Astrocyte (in vitro differentiated cells and primary cell): ENCODE measurements around the gene BMPR2. TPM values are rescaled to one million over a fixed set of nuclear protein-coding genes. Genes with fewer than 3 reads are reported as not detected.

Source experiments
- DNase-seq: peaks from one replicate; pipeline ENCODE4 v3.0.0-alpha.2; 2010; ENCODE audit warnings: low read depth
- FAIRE-seq: peaks from 2 replicates; lab custom pipeline; 2011; peaks lifted over from hg19 to GRCh38; lab: Jason Lieb, UNC
- H2AFZ ChIP-seq: 2 replicates; pipeline ENCODE4 v1.6.0; 2012; ENCODE audit warnings: low read depth, low read length, inconsistent platforms
- H3K27ac ChIP-seq: 2 replicates; pipeline ENCODE4 v1.5.1; 2011; ENCODE audit warnings: low read depth, low read length, inconsistent platforms
- H3K27me3 ChIP-seq: 2 replicates; pipeline ENCODE4 v1.6.0; 2011; ENCODE audit warnings: low read length, inconsistent platforms; ENCODE audit not compliant: insufficient read depth
- H3K36me3 ChIP-seq: 2 replicates; pipeline ENCODE4 v1.5.1; 2011; ENCODE audit warnings: low read length, inconsistent platforms; ENCODE audit not compliant: insufficient read depth
- H3K4me1 ChIP-seq: 2 replicates; pipeline ENCODE4 v1.5.1; 2011; ENCODE audit warnings: low read length, inconsistent platforms; ENCODE audit not compliant: insufficient read depth
- H3K4me2 ChIP-seq: 2 replicates; pipeline ENCODE4 v1.6.0; 2012; ENCODE audit warnings: low read length, inconsistent platforms
- H3K4me3 ChIP-seq: 2 replicates; pipeline ENCODE4 v1.5.1; 2011; ENCODE audit warnings: low read depth, mild to moderate bottlenecking, low read length, inconsistent platforms; ENCODE audit not compliant: insufficient read depth
- H3K79me2 ChIP-seq: 2 replicates; pipeline ENCODE4 v1.6.0; 2012; ENCODE audit warnings: mild to moderate bottlenecking, low read length, inconsistent platforms; ENCODE audit not compliant: insufficient read depth
- H3K9ac ChIP-seq: 2 replicates; pipeline ENCODE4 v1.6.0; 2012; ENCODE audit warnings: mild to moderate bottlenecking, low read length, inconsistent platforms
- H3K9me3 ChIP-seq: 2 replicates; pipeline ENCODE4 v1.5.1; 2012; ENCODE audit warnings: low read depth, mild to moderate bottlenecking, low read length, inconsistent platforms; ENCODE audit not compliant: insufficient read depth
- H4K20me1 ChIP-seq: 2 replicates; pipeline ENCODE4 v1.6.0; 2012; ENCODE audit warnings: low read length, inconsistent platforms; ENCODE audit not compliant: insufficient read depth
- H3K27ac Mint-ChIP-seq: one replicate; pipeline ENCODE4 v1.8.0; 2021; ENCODE audit warnings: mild to moderate bottlenecking, mixed read lengths; ENCODE audit not compliant: unreplicated experiment
- H3K27me3 Mint-ChIP-seq: one replicate; pipeline ENCODE4 v1.8.0; 2021; ENCODE audit warnings: low read depth, mixed read lengths; ENCODE audit not compliant: unreplicated experiment
- H3K36me3 Mint-ChIP-seq: one replicate; pipeline ENCODE4 v1.8.0; 2021; ENCODE audit warnings: low read depth, mixed read lengths; ENCODE audit not compliant: unreplicated experiment
- H3K4me1 Mint-ChIP-seq: one replicate; pipeline ENCODE4 v1.8.0; 2021; ENCODE audit warnings: low read depth, mixed read lengths; ENCODE audit not compliant: unreplicated experiment
- H3K4me3 Mint-ChIP-seq: one replicate; pipeline ENCODE4 v1.8.0; 2021; ENCODE audit warnings: mild to moderate bottlenecking, moderate library complexity, mixed read lengths; ENCODE audit not compliant: unreplicated experiment
- H3K9me3 Mint-ChIP-seq: one replicate; pipeline ENCODE4 v1.8.0; 2021; ENCODE audit warnings: mild to moderate bottlenecking, mixed read lengths; ENCODE audit not compliant: unreplicated experiment
- EZH2 ChIP-seq: IDR thresholded peaks from 2 replicates; pipeline ENCODE4 v1.6.1; 2012; ENCODE audit warnings: mild to moderate bottlenecking, low read length, inconsistent platforms; ENCODE audit not compliant: insufficient read depth
- total RNA-seq: library from RNA; stranded (reverse); gene quantifications from 2 replicates; pipeline ENCODE4 v1.2.1, GENCODE V29; 2021
- TF ChIP-seq, protein P1 (sequence below): IDR thresholded peaks from 2 replicates; pipeline ENCODE4 v1.5.1; 2011; ENCODE audit warnings: low read depth, mild to moderate bottlenecking, inconsistent platforms, low read length, moderate library complexity; ENCODE audit not compliant: insufficient read depth

BMPR2 gene
- total RNA-seq, 1 donor from 2014 or later: 93.1 TPM

DNA sequence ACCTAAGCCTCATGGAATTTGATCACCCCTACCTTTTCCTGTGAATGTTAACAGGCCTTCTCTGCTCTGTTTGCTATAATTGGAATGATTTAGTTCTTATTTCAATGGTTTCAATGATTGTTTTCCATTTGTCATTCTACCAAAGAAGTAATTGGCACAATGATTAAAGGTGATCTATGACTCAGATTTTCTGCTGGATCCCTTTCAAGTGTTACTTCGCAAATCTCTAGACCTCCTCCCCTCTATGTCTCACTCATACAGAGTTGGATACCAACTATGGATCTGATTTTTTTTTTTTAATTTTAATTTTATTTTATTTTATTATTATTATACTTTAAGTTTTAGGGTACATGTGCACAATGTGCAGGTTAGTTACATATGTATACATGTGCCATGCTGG, 229.0 kb downstream of the BMPR2 start:
- Mint-ChIP-seq H3K4me3 (no peak overlapping the region), H3K9me3 (no peaks in the 10 kb centered on the region), H3K27ac (no peak overlapping the region), H3K36me3 (no peaks in the 10 kb centered on the region), H3K4me1 (peaks cover 13% of the 10 kb centered on the region), H3K27me3 (no peaks in the 10 kb centered on the region)
- no peak overlapping the region for H2AFZ ChIP-seq
- no peak overlapping the region for H3K4me3 ChIP-seq
- H3K36me3 ChIP-seq: no peaks in the 10 kb centered on the region
- no peak overlapping the region for H3K4me2 ChIP-seq
- no peak overlapping the region for H3K9ac ChIP-seq
- H3K79me2 ChIP-seq: no peaks in the 10 kb centered on the region
- no peak for FAIRE-seq
- no peaks in the 10 kb centered on the region for H3K4me1 ChIP-seq
- H3K27ac ChIP-seq: no peak overlapping the region
- no peak for DNase-seq
- no peaks in the 10 kb centered on the region for H4K20me1 ChIP-seq
- no peaks in the 10 kb centered on the region for H3K27me3 ChIP-seq
- TF ChIP-seq, protein P1, sequence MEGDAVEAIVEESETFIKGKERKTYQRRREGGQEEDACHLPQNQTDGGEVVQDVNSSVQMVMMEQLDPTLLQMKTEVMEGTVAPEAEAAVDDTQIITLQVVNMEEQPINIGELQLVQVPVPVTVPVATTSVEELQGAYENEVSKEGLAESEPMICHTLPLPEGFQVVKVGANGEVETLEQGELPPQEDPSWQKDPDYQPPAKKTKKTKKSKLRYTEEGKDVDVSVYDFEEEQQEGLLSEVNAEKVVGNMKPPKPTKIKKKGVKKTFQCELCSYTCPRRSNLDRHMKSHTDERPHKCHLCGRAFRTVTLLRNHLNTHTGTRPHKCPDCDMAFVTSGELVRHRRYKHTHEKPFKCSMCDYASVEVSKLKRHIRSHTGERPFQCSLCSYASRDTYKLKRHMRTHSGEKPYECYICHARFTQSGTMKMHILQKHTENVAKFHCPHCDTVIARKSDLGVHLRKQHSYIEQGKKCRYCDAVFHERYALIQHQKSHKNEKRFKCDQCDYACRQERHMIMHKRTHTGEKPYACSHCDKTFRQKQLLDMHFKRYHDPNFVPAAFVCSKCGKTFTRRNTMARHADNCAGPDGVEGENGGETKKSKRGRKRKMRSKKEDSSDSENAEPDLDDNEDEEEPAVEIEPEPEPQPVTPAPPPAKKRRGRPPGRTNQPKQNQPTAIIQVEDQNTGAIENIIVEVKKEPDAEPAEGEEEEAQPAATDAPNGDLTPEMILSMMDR: no peak
- no peak for TF ChIP-seq EZH2
- H3K9me3 ChIP-seq: no peaks in the 10 kb centered on the region

DNA sequence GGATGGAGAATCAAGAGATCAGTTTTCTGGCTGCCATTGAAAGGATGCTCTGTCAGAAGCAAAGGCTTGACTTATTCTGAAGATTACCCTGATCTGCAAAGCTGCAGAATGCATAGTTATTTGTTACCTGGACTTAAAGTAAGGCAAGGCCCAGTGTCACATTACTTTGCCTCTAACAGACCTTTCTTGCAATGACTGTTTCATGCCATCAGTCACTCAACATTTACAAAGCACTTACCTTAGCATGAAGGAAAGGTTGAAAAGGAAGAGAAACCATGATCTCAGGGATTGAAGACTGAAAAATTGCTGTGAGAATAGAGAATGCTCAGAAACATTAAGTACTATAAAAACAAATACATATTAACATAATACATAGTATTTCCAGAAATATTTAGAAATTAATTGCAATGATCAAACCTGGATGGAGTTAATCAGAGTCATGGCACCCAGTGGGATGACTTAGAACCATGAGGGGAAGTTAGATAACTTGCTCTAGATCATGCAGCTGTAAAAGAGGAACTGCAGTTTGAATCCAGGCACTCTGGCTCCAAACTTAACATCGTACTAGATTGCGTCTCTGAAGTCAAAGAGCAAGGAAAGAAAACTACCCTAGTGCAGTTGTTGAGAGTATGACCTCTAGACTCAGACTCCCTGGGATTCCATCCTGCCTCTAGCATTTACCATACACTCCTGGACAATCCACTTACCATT, 232.2 kb downstream of the BMPR2 start:
- Histone ChIP-seq H3K27ac (no peak overlapping the region), H3K27me3 (no peaks in the 10 kb centered on the region), H3K4me1 (no peaks in the 10 kb centered on the region), H3K4me3 (no peak overlapping the region), H3K9ac (no peak overlapping the region), H3K36me3 (no peaks in the 10 kb centered on the region), H2AFZ (no peak overlapping the region), H3K79me2 (no peaks in the 10 kb centered on the region), H3K9me3 (no peaks in the 10 kb centered on the region), H3K4me2 (no peak overlapping the region), H4K20me1 (no peaks in the 10 kb centered on the region)
- Mint-ChIP-seq H3K4me3 (no peak overlapping the region), H3K4me1 (peaks cover 17% of the 10 kb centered on the region), H3K27me3 (no peaks in the 10 kb centered on the region), H3K9me3 (no peaks in the 10 kb centered on the region), H3K27ac (no peak overlapping the region), H3K36me3 (no peaks in the 10 kb centered on the region)
- FAIRE-seq (no peak), DNase-seq (no peak)
- TF ChIP-seq EZH2: no peak
- TF ChIP-seq, protein P1: no peak

DNA sequence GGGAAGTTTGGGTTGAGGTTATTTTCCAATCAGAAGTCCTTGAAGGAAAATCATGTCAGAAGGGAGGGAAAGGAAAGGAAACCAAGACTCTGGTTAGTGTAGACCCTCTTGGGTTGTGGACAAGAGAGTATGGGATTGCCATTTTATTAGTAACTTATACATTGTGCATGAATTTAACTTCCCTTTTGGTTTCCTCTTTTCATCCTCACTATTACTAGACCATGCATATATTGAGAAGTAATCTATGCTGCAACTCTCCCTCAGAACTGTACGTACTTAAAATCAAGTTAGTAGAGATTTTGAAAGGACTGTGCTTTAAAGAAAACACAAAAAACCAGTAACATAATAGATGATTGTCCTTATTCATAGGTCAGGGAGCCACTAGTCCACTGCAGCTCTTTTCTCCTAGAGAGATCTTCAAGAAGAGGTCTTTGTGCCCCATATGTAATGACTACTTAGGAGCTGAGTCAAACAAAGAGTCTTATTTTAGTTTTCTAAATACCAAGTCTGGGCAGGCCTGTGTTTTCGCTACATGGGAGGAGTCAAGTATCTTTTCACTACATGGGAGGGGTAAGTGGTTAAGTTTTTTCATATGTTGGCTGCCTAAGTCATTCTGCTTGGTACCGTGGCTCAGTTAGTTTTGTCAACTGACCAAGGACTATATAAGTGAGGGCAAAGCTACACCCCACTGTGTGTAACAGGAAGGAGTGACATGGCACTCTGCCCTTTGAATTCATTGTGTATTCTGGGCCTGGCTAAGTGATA, 233.4 kb downstream of the BMPR2 start:
- Histone ChIP-seq H3K4me2 (no peak overlapping the region), H2AFZ (no peak overlapping the region), H3K9me3 (no peaks in the 10 kb centered on the region), H3K27ac (no peak overlapping the region), H3K4me1 (no peaks in the 10 kb centered on the region), H3K79me2 (no peaks in the 10 kb centered on the region), H3K27me3 (no peaks in the 10 kb centered on the region), H4K20me1 (no peaks in the 10 kb centered on the region), H3K9ac (no peak overlapping the region), H3K36me3 (no peaks in the 10 kb centered on the region), H3K4me3 (no peak overlapping the region)
- H3K36me3 Mint-ChIP-seq: no peaks in the 10 kb centered on the region
- H3K9me3 Mint-ChIP-seq: no peaks in the 10 kb centered on the region
- no peak overlapping the region for H3K4me3 Mint-ChIP-seq
- H3K4me1 Mint-ChIP-seq: peaks cover 17% of the 10 kb centered on the region
- FAIRE-seq: no peak
- no peaks in the 10 kb centered on the region for H3K27me3 Mint-ChIP-seq
- no peak for DNase-seq
- H3K27ac Mint-ChIP-seq: peak overlapping the region; percentile 23
- no peak for TF ChIP-seq EZH2
- TF ChIP-seq, protein P1: no peak
